H1 (cell line): Measurements from ENCODE around the gene RAD9A. TPM values are rescaled to one million over a fixed set of nuclear protein-coding genes. Genes with fewer than 3 reads are reported as not detected.

ENCODE experiments used
- CTCF ChIA-PET: fragments of 300-600 bp; sonication (Branson Sonifier 250); formaldehyde crosslinking; loops from one replicate; lab custom pipeline; 2021; ENCODE audit not compliant: partially characterized antibody; lab: Charles Lee
- POLR2A ChIA-PET: fragments of 300-600 bp; sonication (Branson Sonifier 250); formaldehyde crosslinking; loops from one replicate; lab custom pipeline; 2021; ENCODE audit warnings: inconsistent platforms; ENCODE audit not compliant: partially characterized antibody; lab: Charles Lee
- DNase-seq, 2 experiments: peaks; one replicate each; pipeline versions ENCODE4 v3.0.0 to v3.0.0-alpha.2; 2010 to 2022; ENCODE audit warnings: low spot score in 2 of 2, low read depth in 1 of 2, mixed read lengths in 1 of 2
- FAIRE-seq: peaks from 2 replicates; lab custom pipeline; 2011; peaks lifted over from hg19 to GRCh38; lab: Jason Lieb, UNC
- H2AFZ ChIP-seq: 2 replicates; pipeline ENCODE4 v1.8.1; 2012; ENCODE audit warnings: low read length, inconsistent platforms
- H2AK5ac ChIP-seq: 2 replicates; pipeline ENCODE4 v1.6.1; 2013; ENCODE audit warnings: low read depth, low read length
- H2BK120ac ChIP-seq: replicated peaks from 2 replicates; pipeline ENCODE3; 2013; ENCODE audit warnings: low read depth, low read length, inconsistent platforms
- H2BK12ac ChIP-seq: 2 replicates; pipeline ENCODE4 v1.6.1; 2013; ENCODE audit warnings: low read depth, low read length
- H2BK15ac ChIP-seq: 2 replicates; pipeline ENCODE4 v1.6.1; 2013; ENCODE audit warnings: low read length
- H2BK20ac ChIP-seq: 2 replicates; pipeline ENCODE4 v1.6.1; 2013; ENCODE audit warnings: low read length
- H2BK5ac ChIP-seq: 2 replicates; pipeline ENCODE4 v1.6.1; 2013; ENCODE audit warnings: low read depth, low read length
- H3K14ac ChIP-seq: 2 replicates; pipeline ENCODE4 v1.6.1; 2013; ENCODE audit warnings: inconsistent platforms; ENCODE audit not compliant: insufficient read length
- H3K18ac ChIP-seq: 2 replicates; pipeline ENCODE4 v1.6.1; 2013; ENCODE audit warnings: low read length; ENCODE audit errors: extremely low read depth
- H3K23ac ChIP-seq: 2 replicates; pipeline ENCODE4 v1.6.1; 2013; ENCODE audit warnings: inconsistent platforms; ENCODE audit not compliant: insufficient read length
- H3K23me2 ChIP-seq: 2 replicates; pipeline ENCODE4 v1.6.1; 2013; ENCODE audit warnings: low read depth, low read length
- H3K27ac ChIP-seq: 2 replicates; pipeline ENCODE4 v1.6.1; 2011; ENCODE audit warnings: low read depth, low read length, inconsistent platforms
- H3K27me3 ChIP-seq, 4 experiments: replicated peaks in 1 of 4; 1 replicate in 1 of 4; 2 replicates in 3 of 4; pipeline versions ENCODE4 v1.6.1 to v1.8.1; 2011 to 2013; ENCODE audit warnings: low read length in 3 of 4, mild to moderate bottlenecking in 3 of 4, inconsistent platforms in 2 of 4, mixed read lengths in 2 of 4, moderate library complexity in 1 of 4; ENCODE audit not compliant: control insufficient read depth in 3 of 4, insufficient read depth in 3 of 4; ENCODE audit errors: extremely low read depth in 1 of 4
- H3K36me3 ChIP-seq, 4 experiments: 2 replicates each; pipeline versions ENCODE4 v1.6.1 to v1.8.1; 2011 to 2013; ENCODE audit warnings: mild to moderate bottlenecking in 4 of 4, low read length in 3 of 4, moderate library complexity in 2 of 4, control low read depth in 1 of 4, inconsistent platforms in 1 of 4; ENCODE audit not compliant: insufficient read depth in 4 of 4, control insufficient read depth in 2 of 4
- H3K4ac ChIP-seq: replicated peaks from 2 replicates; pipeline ENCODE3; 2013; ENCODE audit warnings: low read length, low read depth, mixed read lengths, inconsistent platforms; ENCODE audit not compliant: insufficient read length
- H3K4me1 ChIP-seq, 4 experiments: replicated peaks in 1 of 4; 1 replicate in 1 of 4; 2 replicates in 3 of 4; pipeline versions ENCODE4 v1.6.1 to v1.8.1; 2011 to 2013; ENCODE audit warnings: low read length in 3 of 4, inconsistent platforms in 2 of 4, mixed read lengths in 1 of 4; ENCODE audit not compliant: insufficient read depth in 4 of 4, control insufficient read depth in 3 of 4
- H3K4me2 ChIP-seq, 2 experiments: 2 replicates each; pipeline versions ENCODE4 v1.6.1 to v1.8.1; 2011 to 2013; ENCODE audit warnings: low read depth in 2 of 2, low read length in 2 of 2, control low read depth in 1 of 2, inconsistent platforms in 1 of 2, mild to moderate bottlenecking in 1 of 2; ENCODE audit not compliant: insufficient read depth in 1 of 2
- H3K4me3 ChIP-seq, 4 experiments: fragments of 200-600, 300-600 bp in 1 of 4; sonication (generic), shearing (Covaris generic), sonication (Bioruptor Twin) in 1 of 4; 2 replicates each; pipeline versions ENCODE4 v1.5.1 to v1.8.1; 2011 to 2016; ENCODE audit warnings: low read length in 4 of 4, low read depth in 3 of 4, control low read depth in 2 of 4, inconsistent platforms in 2 of 4, mild to moderate bottlenecking in 2 of 4, mixed read lengths in 1 of 4, moderate library complexity in 1 of 4; ENCODE audit not compliant: insufficient read depth in 2 of 4; ENCODE audit errors: extremely low read depth in 1 of 4
- H3K56ac ChIP-seq: replicated peaks from 2 replicates; pipeline ENCODE3; 2013; ENCODE audit warnings: low read depth, mild to moderate bottlenecking, mixed read lengths, low read length, inconsistent platforms; ENCODE audit not compliant: insufficient read length
- H3K79me1 ChIP-seq: 2 replicates; pipeline ENCODE4 v1.6.1; 2013; ENCODE audit warnings: low read depth, low read length, control low read depth
- H3K79me2 ChIP-seq, 2 experiments: 2 replicates each; pipeline versions ENCODE4 v1.6.1 to v1.8.1; 2012 to 2013; ENCODE audit warnings: low read length in 2 of 2, mild to moderate bottlenecking in 2 of 2, inconsistent platforms in 1 of 2; ENCODE audit not compliant: insufficient read depth in 2 of 2, control insufficient read depth in 1 of 2
- H3K9ac ChIP-seq, 4 experiments: replicated peaks in 1 of 4; 1 replicate in 1 of 4; 2 replicates in 3 of 4; pipeline versions ENCODE4 v1.6.1 to v1.8.1; 2011 to 2013; ENCODE audit warnings: low read depth in 3 of 4, low read length in 3 of 4, control low read depth in 2 of 4, mild to moderate bottlenecking in 2 of 4, moderate library complexity in 2 of 4, inconsistent platforms in 1 of 4; ENCODE audit errors: extremely low read depth in 1 of 4
- H3K9me3 ChIP-seq, 2 experiments: 2 replicates each; pipeline versions ENCODE4 v1.6.1 to v1.8.1; 2012 to 2013; ENCODE audit warnings: mild to moderate bottlenecking in 2 of 2, moderate library complexity in 2 of 2, control low read depth in 1 of 2, inconsistent platforms in 1 of 2, low read depth in 1 of 2, low read length in 1 of 2, mixed read lengths in 1 of 2; ENCODE audit not compliant: insufficient read depth in 2 of 2
- H4K20me1 ChIP-seq, 2 experiments: replicated peaks in 1 of 2; 2 replicates each; pipeline versions ENCODE3 to v1.8.1; 2011 to 2013; ENCODE audit warnings: inconsistent platforms in 2 of 2, low read length in 2 of 2, mild to moderate bottlenecking in 1 of 2; ENCODE audit not compliant: insufficient read depth in 2 of 2, control insufficient read depth in 1 of 2
- H4K5ac ChIP-seq: 2 replicates; pipeline ENCODE4 v1.6.1; 2013; ENCODE audit warnings: low read length, low read depth, mixed read lengths, inconsistent platforms; ENCODE audit not compliant: insufficient read length
- H4K8ac ChIP-seq: 2 replicates; pipeline ENCODE4 v1.8.0; 2013; ENCODE audit warnings: mild to moderate bottlenecking, moderate library complexity, low read length, inconsistent platforms; ENCODE audit not compliant: insufficient read depth; ENCODE audit errors: extremely low read depth
- H4K91ac ChIP-seq: replicated peaks from 2 replicates; pipeline ENCODE3; 2013; ENCODE audit warnings: low read length, mixed read lengths, inconsistent platforms; ENCODE audit not compliant: insufficient read length
- CREB1 ChIP-seq: IDR thresholded peaks from 2 replicates; pipeline ENCODE4 v1.6.1; 2012; ENCODE audit warnings: inconsistent platforms
- GABPA ChIP-seq: IDR thresholded peaks from 2 replicates; pipeline ENCODE4 v1.6.1; 2011; ENCODE audit warnings: mild to moderate bottlenecking, low read length, moderate library complexity, borderline replicate concordance; ENCODE audit not compliant: insufficient read depth
- JUN ChIP-seq: IDR thresholded peaks from 2 replicates; pipeline ENCODE4 v1.6.1; 2011; ENCODE audit warnings: low read depth, mild to moderate bottlenecking, improper control_type of control experiment, low read length
- JUND ChIP-seq: IDR thresholded peaks from 2 replicates; pipeline ENCODE4 v1.6.1; 2011; ENCODE audit warnings: mild to moderate bottlenecking, improper control_type of control experiment, low read length
- KDM4A ChIP-seq: IDR thresholded peaks from one replicate; pipeline ENCODE4 v1.7.1; 2012; ENCODE audit warnings: low read depth, mild to moderate bottlenecking, moderate library complexity, low read length, inconsistent platforms; ENCODE audit not compliant: severe bottlenecking
- NANOG ChIP-seq: IDR thresholded peaks from 2 replicates; pipeline ENCODE4 v1.6.1; 2011; ENCODE audit warnings: low read length, low read depth, mild to moderate bottlenecking, inconsistent platforms; ENCODE audit not compliant: insufficient read depth, poor library complexity, severe bottlenecking
- RFX5 ChIP-seq: IDR thresholded peaks from 2 replicates; pipeline ENCODE4 v1.6.1; 2011; ENCODE audit warnings: low read depth, low read length, improper control_type of control experiment, borderline replicate concordance
- TBP ChIP-seq: IDR thresholded peaks from 2 replicates; pipeline ENCODE4 v1.6.1; 2011; ENCODE audit warnings: low read depth, low read length, improper control_type of control experiment
- WGBS, 2 experiments: shearing (Covaris generic) in 1 of 2; methylation state at CpG; one replicate each; pipeline versions ENCODE4 v1.1.6 to v1.1.7; 2013 to 2015; ENCODE audit warnings: low lambda C conversion rate in 2 of 2, mixed read lengths in 2 of 2, inconsistent platforms in 1 of 2, low coverage in 1 of 2, missing lambda C conversion rate in 1 of 2; ENCODE audit not compliant: insufficient replicate concordance in 2 of 2, insufficient coverage in 1 of 2, insufficient read length in 1 of 2; ENCODE audit errors: extremely low coverage in 1 of 2, missing lambda C conversion rate in 1 of 2; 5-methylcytosine and 5-hydroxymethylcytosine counted together
- polyA plus RNA-seq, 7 experiments: library from polyadenylated mRNA; depleted of rRNA in 3 of 7; stranded (reverse) in 5 of 7; unstranded in 2 of 7; fragments of >200 nt in 5 of 7; fragments of 200-250 nt in 2 of 7; gene quantifications; 1 replicate in 5 of 7; 2 replicates in 1 of 7; 4 replicates in 1 of 7; pipeline versions ENCODE4 v1.2.1 to v1.2.3, GENCODE V29; 2011 to 2013; ENCODE audit warnings: missing spikeins in 2 of 7, mixed read lengths in 2 of 7
- total RNA-seq: library from RNA; stranded (reverse); fragmentation: NEBNext Ultra II Directional; extraction: Animal tissue kit (Norgen Biotek cat#: 25700); gene quantifications from 2 replicates; pipeline ENCODE4 v1.2.1, GENCODE V29; 2021
- TF ChIP-seq, protein P1 (sequence below): IDR thresholded peaks from 2 replicates; pipeline ENCODE4 v1.6.1; 2011; ENCODE audit warnings: low read length, improper control_type of control experiment
- TF ChIP-seq, protein P2 (sequence below): IDR thresholded peaks from 2 replicates; pipeline ENCODE4 v1.6.1; 2012; ENCODE audit warnings: low read length, inconsistent platforms

Gene RAD9A
- total and polyA plus RNA-seq, 2 of the 8 experiments (the other 6 are each of a cell fraction or from before 2014, with no cell fraction given), result 22.2 to 25.5 TPM

DNA sequence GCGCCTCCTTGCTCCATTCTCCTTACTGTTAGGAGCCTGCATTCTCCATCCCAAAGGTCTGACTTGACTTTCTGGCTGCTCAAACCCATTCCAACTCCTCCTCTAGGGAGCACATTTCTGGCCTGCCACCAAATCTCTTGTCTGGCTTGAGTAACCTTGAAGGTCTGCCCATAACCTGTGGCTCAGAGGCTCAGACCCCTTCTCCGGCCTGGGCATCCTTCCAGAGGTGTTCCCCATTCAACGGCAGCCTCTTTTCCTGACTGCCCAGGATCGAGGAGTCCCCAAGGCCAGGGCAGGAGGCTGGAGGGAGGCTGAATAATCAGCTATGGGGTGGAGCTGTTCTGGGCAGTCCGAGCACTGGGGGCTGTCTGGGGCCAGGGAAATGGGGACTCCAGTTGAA, 2.2 kb downstream of the RAD9A start:
- Histone ChIP-seq H3K27ac (no peak overlapping the region), H3K9me3 (no peaks in the 10 kb centered on the region), H2AFZ (no peak overlapping the region), H3K9ac (no peak overlapping the region), H4K91ac (no peak overlapping the region), H3K23ac (no peak overlapping the region), H4K5ac (no peak overlapping the region), H3K18ac (no peak overlapping the region), H2BK15ac (no peak overlapping the region), H2BK120ac (no peak overlapping the region), H3K27me3 (no peaks in the 10 kb centered on the region), H3K14ac (no peak overlapping the region), H3K4me2 (no peak overlapping the region), H3K4me3 (no peak overlapping the region), H3K23me2 (peaks cover 13% of the 10 kb centered on the region), H2AK5ac (no peak overlapping the region), H2BK20ac (no peak overlapping the region), H3K79me2 (no peaks in the 10 kb centered on the region), H2BK5ac (no peak overlapping the region), H2BK12ac (no peak overlapping the region), H3K36me3 (peaks cover 5 to 21% (median 14%) of the 10 kb centered on the region in 4 experiments; a peak in 5 of 8 replicates), H3K56ac (no peak overlapping the region), H4K20me1 (peaks cover 0 to 5% of the 10 kb centered on the region in 2 experiments), H3K79me1 (0 out of 2 replicates have a peak, but pooled peaks cover 2% of the 10 kb centered on the region), H3K4ac (no peak overlapping the region), H4K8ac (peak overlapping the region; percentile 70; the same call in 1 of the 2 replicates), H3K4me1 (peaks cover 0 to 9% (median 6%) of the 10 kb centered on the region in 4 experiments; a peak in 4 of 7 replicates)
- WGBS, 2 experiments, result 89% methylated on average over 5 of the region's 5 CpGs; no CpG with 5 or more reads in 1 of the 2 experiments
- POLR2A ChIA-PET, result interaction anchor here (1.0 to 2.6 kb wide), 4 partner anchors 11 to 44 kb away, joined by 3 to 13 read pairs (median 4); partner anchors contain the start of gene PTPRCAP
- CTCF ChIA-PET, result interaction anchor here (7.0 to 34.8 kb wide), 2 partner anchors 13 to 36 kb away, joined by 52 to 1305 read pairs; partner anchors contain the start of gene POLD4
- DNase-seq (no peak), FAIRE-seq (no peak)
- TF ChIP-seq JUND (no peak), GABPA (no peak), RFX5 (no peak), CREB1 (no peak), KDM4A (no peak), NANOG (no peak), TBP (no peak), JUN (no peak)
- TF ChIP-seq, protein P1, sequence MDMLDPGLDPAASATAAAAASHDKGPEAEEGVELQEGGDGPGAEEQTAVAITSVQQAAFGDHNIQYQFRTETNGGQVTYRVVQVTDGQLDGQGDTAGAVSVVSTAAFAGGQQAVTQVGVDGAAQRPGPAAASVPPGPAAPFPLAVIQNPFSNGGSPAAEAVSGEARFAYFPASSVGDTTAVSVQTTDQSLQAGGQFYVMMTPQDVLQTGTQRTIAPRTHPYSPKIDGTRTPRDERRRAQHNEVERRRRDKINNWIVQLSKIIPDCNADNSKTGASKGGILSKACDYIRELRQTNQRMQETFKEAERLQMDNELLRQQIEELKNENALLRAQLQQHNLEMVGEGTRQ, result no peak
- TF ChIP-seq, protein P2, sequence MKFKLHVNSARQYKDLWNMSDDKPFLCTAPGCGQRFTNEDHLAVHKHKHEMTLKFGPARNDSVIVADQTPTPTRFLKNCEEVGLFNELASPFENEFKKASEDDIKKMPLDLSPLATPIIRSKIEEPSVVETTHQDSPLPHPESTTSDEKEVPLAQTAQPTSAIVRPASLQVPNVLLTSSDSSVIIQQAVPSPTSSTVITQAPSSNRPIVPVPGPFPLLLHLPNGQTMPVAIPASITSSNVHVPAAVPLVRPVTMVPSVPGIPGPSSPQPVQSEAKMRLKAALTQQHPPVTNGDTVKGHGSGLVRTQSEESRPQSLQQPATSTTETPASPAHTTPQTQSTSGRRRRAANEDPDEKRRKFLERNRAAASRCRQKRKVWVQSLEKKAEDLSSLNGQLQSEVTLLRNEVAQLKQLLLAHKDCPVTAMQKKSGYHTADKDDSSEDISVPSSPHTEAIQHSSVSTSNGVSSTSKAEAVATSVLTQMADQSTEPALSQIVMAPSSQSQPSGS, result no peak
